ENCODE results near the gene HSPA12A. TPM values are rescaled to one million over a fixed set of nuclear protein-coding genes. Genes with fewer than 3 reads are reported as not detected.

Gene HSPA12A
- total RNA-seq, 1 experiment from 2014 or later = 11.0 TPM

GRCh38 chr10:116743266-116744064 is 1.1 kb upstream of the HSPA12A start:
- DNase-seq (ENCODE audit: low read depth) = no peak

- DNase-seq (ENCODE audit: low read depth) = peak; percentile 11
Measured at GRCh38 chr10:116741391-116742351, 695 bp downstream of the HSPA12A start.

- DNase-seq (ENCODE audit: low read depth) = no peak
Measured at GRCh38 chr10:116740971-116741370, 1.4 kb downstream of the HSPA12A start.

GRCh38 chr10:116738339-116738738 is 4.0 kb downstream of the HSPA12A start:
- no peak for DNase-seq (ENCODE audit: low read depth)

- no peak for DNase-seq (ENCODE audit: low read depth)
Measured at GRCh38 chr10:116737627-116738327, 4.6 kb downstream of the HSPA12A start.

GRCh38 chr10:116733566-116733965 is 8.8 kb downstream of the HSPA12A start:
- DNase-seq (ENCODE audit: low read depth) = no peak

- DNase-seq (ENCODE audit: low read depth) = no peak
Measured at GRCh38 chr10:116732573-116732972, 9.8 kb downstream of the HSPA12A start.

GRCh38 chr10:116730464-116731260 is 11.7 kb downstream of the HSPA12A start:
- no peak for DNase-seq (ENCODE audit: low read depth)

GRCh38 chr10:116729243-116729642 is 13.1 kb downstream of the HSPA12A start:
- no peak for DNase-seq (ENCODE audit: low read depth)

- no peak for DNase-seq (ENCODE audit: low read depth)
Measured at GRCh38 chr10:116728526-116729096, 13.8 kb downstream of the HSPA12A start.

GRCh38 chr10:116723428-116724281 is 18.7 kb downstream of the HSPA12A start:
- no peak for DNase-seq (ENCODE audit: low read depth)

- no peak for DNase-seq (ENCODE audit: low read depth)
Measured at GRCh38 chr10:116722736-116723427, 19.5 kb downstream of the HSPA12A start.

GRCh38 chr10:116721547-116722392 is 20.6 kb downstream of the HSPA12A start:
- DNase-seq (ENCODE audit: low read depth) = peak; percentile 3

- no peak for DNase-seq (ENCODE audit: low read depth)
Measured at GRCh38 chr10:116720668-116721546, 21.5 kb downstream of the HSPA12A start.

GRCh38 chr10:116720241-116720643 is 22.1 kb downstream of the HSPA12A start:
- DNase-seq (ENCODE audit: low read depth) = no peak

GRCh38 chr10:116719804-116720203 is 22.6 kb downstream of the HSPA12A start:
- DNase-seq (ENCODE audit: low read depth) = no peak

GRCh38 chr10:116718058-116718457 is 24.3 kb downstream of the HSPA12A start:
- no peak for DNase-seq (ENCODE audit: low read depth)

Data from Daoy (cell line).